Neuronal stem cell (in vitro differentiated cells): ENCODE data around the gene CAMTA1.
A peak's percentile ranks its signal among the peaks of the same experiment; 100 is the strongest.

Experiments
- DNase-seq: peaks from one replicate; pipeline ENCODE4 v3.0.0-alpha.2; 2013; ENCODE audit warnings: low spot score
- H2AFZ ChIP-seq: one replicate; pipeline ENCODE4 v1.6.1; 2013; ENCODE audit warnings: mild to moderate bottlenecking, low read length, inconsistent platforms
- H2AK5ac ChIP-seq: 2 replicates; pipeline ENCODE4 v1.6.1; 2013; ENCODE audit warnings: low read depth, mild to moderate bottlenecking, inconsistent platforms, low read length, moderate library complexity, mixed read lengths
- H2BK120ac ChIP-seq: 2 replicates; pipeline ENCODE4 v1.6.1; 2013; ENCODE audit warnings: low read depth, mild to moderate bottlenecking, inconsistent platforms, low read length, moderate library complexity, mixed read lengths
- H2BK12ac ChIP-seq: one replicate; pipeline ENCODE4 v1.6.1; 2013; ENCODE audit warnings: low read length, inconsistent platforms
- H2BK15ac ChIP-seq: 2 replicates; pipeline ENCODE4 v1.6.1; 2013; ENCODE audit warnings: mild to moderate bottlenecking, low read length, inconsistent platforms, mixed read lengths
- H2BK5ac ChIP-seq: one replicate; pipeline ENCODE4 v1.6.1; 2013; ENCODE audit warnings: inconsistent platforms, mild to moderate bottlenecking, low read length, moderate library complexity
- H3K14ac ChIP-seq: one replicate; pipeline ENCODE4 v1.6.1; 2013; ENCODE audit warnings: low read length, inconsistent platforms
- H3K18ac ChIP-seq: 2 replicates; pipeline ENCODE4 v1.6.1; 2013; ENCODE audit warnings: low read length, inconsistent platforms
- H3K23ac ChIP-seq: 2 replicates; pipeline ENCODE4 v1.6.1; 2013; ENCODE audit warnings: low read depth, mild to moderate bottlenecking, mixed read lengths, low read length, inconsistent platforms; ENCODE audit not compliant: poor library complexity
- H3K27ac ChIP-seq: replicated peaks from 3 replicates; pipeline ENCODE4 v1.5.1; 2013; ENCODE audit warnings: low read length, inconsistent platforms
- H3K27me3 ChIP-seq, 3 experiments: 2 replicates each; pipeline ENCODE4 v1.6.1; 2013; ENCODE audit warnings: low read length in 3 of 3, mild to moderate bottlenecking in 2 of 3, inconsistent platforms in 1 of 3, low read depth in 1 of 3, mixed read lengths in 1 of 3, moderate library complexity in 1 of 3; ENCODE audit not compliant: control insufficient read depth in 3 of 3, insufficient read depth in 3 of 3
- H3K36me3 ChIP-seq, 2 donors: replicated peaks in 1 of 2; 2 replicates each; pipeline ENCODE4 v1.6.1; 2013; ENCODE audit warnings: low read length in 2 of 2; ENCODE audit not compliant: control insufficient read depth in 2 of 2, insufficient read depth in 2 of 2
- H3K4ac ChIP-seq: 2 replicates; pipeline ENCODE4 v1.6.1; 2013; ENCODE audit warnings: inconsistent platforms, mild to moderate bottlenecking, low read length, moderate library complexity
- H3K4me1 ChIP-seq, 2 donors: 1 replicate in 1 of 2; 2 replicates in 1 of 2; pipeline ENCODE4 v1.6.1; 2013; ENCODE audit warnings: low read length in 2 of 2, low read depth in 1 of 2; ENCODE audit not compliant: control insufficient read depth in 2 of 2, insufficient read depth in 1 of 2
- H3K4me2 ChIP-seq: one replicate; pipeline ENCODE4 v1.6.1; 2013; ENCODE audit warnings: mild to moderate bottlenecking, low read length, inconsistent platforms; ENCODE audit not compliant: insufficient read depth, poor library complexity, severe bottlenecking
- H3K4me3 ChIP-seq, 2 donors: 2 replicates each; pipeline ENCODE4 v1.5.1; 2013; ENCODE audit warnings: low read length in 2 of 2, mild to moderate bottlenecking in 2 of 2, inconsistent platforms in 1 of 2, moderate library complexity in 1 of 2
- H3K79me1 ChIP-seq: one replicate; pipeline ENCODE4 v1.6.1; 2013; ENCODE audit warnings: low read depth, mild to moderate bottlenecking, inconsistent platforms, low read length, moderate library complexity
- H3K9ac ChIP-seq: one replicate; pipeline ENCODE4 v1.6.1; 2013; ENCODE audit warnings: mild to moderate bottlenecking, low read depth, low read length, inconsistent platforms; ENCODE audit not compliant: poor library complexity
- H3K9me3 ChIP-seq, 2 donors: replicated peaks in 1 of 2; 2 replicates each; pipeline versions ENCODE3 to v1.6.1; 2013; ENCODE audit warnings: low read length in 2 of 2, mild to moderate bottlenecking in 2 of 2, inconsistent platforms in 1 of 2, low read depth in 1 of 2, mixed read lengths in 1 of 2, moderate library complexity in 1 of 2; ENCODE audit not compliant: control insufficient read depth in 2 of 2, insufficient read depth in 1 of 2
- H4K8ac ChIP-seq: one replicate; pipeline ENCODE4 v1.6.1; 2013; ENCODE audit warnings: low read depth, mild to moderate bottlenecking, inconsistent platforms, low read length, moderate library complexity
- H4K91ac ChIP-seq: one replicate; pipeline ENCODE4 v1.6.1; 2013; ENCODE audit warnings: low read length, low read depth, mild to moderate bottlenecking, inconsistent platforms; ENCODE audit not compliant: poor library complexity
- WGBS, 2 donors: extraction: QIAGEN DNeasy Blood & Tissue Kit; methylation state at CpG; one replicate each; pipeline ENCODE4 v1.1.7; 2013; ENCODE audit warnings: missing lambda C conversion rate in 2 of 2, mixed read lengths in 1 of 2; ENCODE audit not compliant: insufficient read length in 2 of 2, insufficient replicate concordance in 1 of 2; ENCODE audit errors: extremely low coverage in 2 of 2; 5-methylcytosine and 5-hydroxymethylcytosine counted together

Gene CAMTA1

DNA sequence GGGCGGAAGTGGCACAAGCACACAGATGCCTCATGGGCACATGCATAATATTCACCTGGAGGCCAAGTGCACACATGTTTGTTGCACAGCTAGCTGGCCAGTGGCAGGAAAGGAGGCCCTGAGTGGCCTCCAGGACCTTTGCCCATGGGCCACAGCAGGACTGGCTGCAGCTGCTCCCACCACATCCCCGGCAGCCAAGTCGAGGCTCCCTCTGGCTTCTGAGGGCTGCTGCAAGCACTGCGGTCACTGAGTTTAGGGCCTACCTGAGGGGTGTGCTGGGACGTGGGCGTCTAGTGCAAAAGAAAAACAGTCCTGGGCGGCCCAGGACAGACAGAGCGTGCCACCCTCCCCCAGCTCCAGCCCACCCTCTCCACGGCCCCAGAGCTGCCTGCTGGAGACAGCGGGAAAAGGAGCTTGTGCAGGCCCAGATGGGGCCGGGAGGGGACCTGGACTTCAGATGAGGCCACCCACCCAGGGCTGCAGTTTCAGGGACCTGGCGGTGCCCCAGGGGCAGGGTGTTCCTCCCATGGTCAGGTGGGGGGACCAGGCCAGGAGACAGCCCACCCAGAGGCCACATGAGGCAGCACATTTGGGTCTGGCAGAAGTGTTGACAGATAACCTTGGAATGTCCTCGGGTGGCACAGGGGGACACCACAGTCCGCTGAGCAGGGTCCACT, 720.0 kb downstream of the CAMTA1 start:
- Histone ChIP-seq H2BK12ac (no peak overlapping the region), H3K9ac (no peak overlapping the region), H2AFZ (no peak overlapping the region), H3K4me3 (no peak overlapping the region), H3K27me3 (peaks cover 0 to 10% (median 2%) of the 10 kb centered on the region in 3 experiments), H2BK15ac (no peak overlapping the region), H3K14ac (peak overlapping the region; percentile 86), H3K4ac (no peak overlapping the region), H3K4me2 (no peak overlapping the region), H4K91ac (no peak overlapping the region), H2BK5ac (no peak overlapping the region), H3K9me3 (no peaks in the 10 kb centered on the region), H3K23ac (peak overlapping the region; percentile 36), H3K18ac (peak overlapping the region; percentile 79), H2AK5ac (peak overlapping the region; percentile 42), H3K79me1 (no peaks in the 10 kb centered on the region), H2BK120ac (no peak overlapping the region), H4K8ac (no peak overlapping the region), H3K4me1 (peaks cover 0 to 19% of the 10 kb centered on the region in 2 donors), H3K36me3 (no peaks in the 10 kb centered on the region), H3K27ac (no peak overlapping the region)
- DNase-seq = no peak
- WGBS, 2 donors = no CpG with 5 or more reads among the region's 14 CpGs

DNA sequence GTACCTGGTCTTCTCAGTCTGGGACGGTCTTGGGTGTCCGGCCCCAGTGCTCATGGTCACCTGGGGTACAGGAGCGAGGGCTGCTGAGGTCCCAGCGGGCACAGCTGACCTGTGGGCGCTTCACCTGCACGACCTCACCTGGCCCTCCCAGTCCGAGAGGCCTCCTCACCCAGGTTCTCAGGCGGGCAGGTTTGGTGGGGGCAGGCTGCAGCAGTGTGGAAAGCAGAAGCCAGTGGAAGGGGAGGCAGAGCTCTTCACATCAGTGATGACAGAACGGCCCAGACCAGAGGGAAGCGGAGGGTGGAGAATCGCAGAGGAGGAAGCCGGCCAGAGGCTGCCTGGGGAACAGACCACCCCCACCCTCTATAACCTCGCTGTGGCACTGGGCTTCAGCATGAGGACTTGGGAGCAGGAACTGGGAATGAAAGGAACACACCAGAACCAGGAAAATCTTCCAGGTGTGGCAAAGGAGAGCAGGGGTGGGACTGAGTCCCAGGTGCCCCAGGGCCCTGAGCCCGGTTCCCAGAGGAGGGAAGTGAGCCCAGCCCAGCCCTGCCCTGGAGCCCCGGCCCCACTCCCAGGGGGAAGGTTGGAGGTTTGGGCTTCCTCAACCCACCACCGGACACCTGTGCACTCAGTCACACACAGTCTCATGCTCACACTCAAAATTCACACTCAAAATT, 720.7 kb downstream of the CAMTA1 start:
- H3K4me2 ChIP-seq = no peak overlapping the region
- no peak overlapping the region for H3K27ac ChIP-seq
- H3K36me3 ChIP-seq = no peaks in the 10 kb centered on the region
- H2BK12ac ChIP-seq = no peak overlapping the region
- peak overlapping the region; percentile 42 for H2AK5ac ChIP-seq
- no peak overlapping the region for H3K9ac ChIP-seq
- H2AFZ ChIP-seq = no peak overlapping the region
- no peak overlapping the region for H2BK15ac ChIP-seq
- H3K4me1 ChIP-seq = peaks cover 0 to 12% of the 10 kb centered on the region in 2 donors
- H3K18ac ChIP-seq = peak overlapping the region; percentile 79
- WGBS, 2 donors = no CpG with 5 or more reads among the region's 16 CpGs
- H3K4me3 ChIP-seq = no peak overlapping the region
- DNase-seq = no peak
- no peaks in the 10 kb centered on the region for H3K79me1 ChIP-seq
- peak overlapping the region; percentile 40 for H3K14ac ChIP-seq
- H2BK120ac ChIP-seq = no peak overlapping the region
- peaks cover 0 to 11% (median 2%) of the 10 kb centered on the region in 3 experiments for H3K27me3 ChIP-seq
- no peak overlapping the region for H4K8ac ChIP-seq
- no peak overlapping the region for H3K4ac ChIP-seq
- H4K91ac ChIP-seq = no peak overlapping the region
- no peak overlapping the region for H2BK5ac ChIP-seq
- peak overlapping the region; percentile 36 for H3K23ac ChIP-seq
- no peaks in the 10 kb centered on the region for H3K9me3 ChIP-seq

DNA sequence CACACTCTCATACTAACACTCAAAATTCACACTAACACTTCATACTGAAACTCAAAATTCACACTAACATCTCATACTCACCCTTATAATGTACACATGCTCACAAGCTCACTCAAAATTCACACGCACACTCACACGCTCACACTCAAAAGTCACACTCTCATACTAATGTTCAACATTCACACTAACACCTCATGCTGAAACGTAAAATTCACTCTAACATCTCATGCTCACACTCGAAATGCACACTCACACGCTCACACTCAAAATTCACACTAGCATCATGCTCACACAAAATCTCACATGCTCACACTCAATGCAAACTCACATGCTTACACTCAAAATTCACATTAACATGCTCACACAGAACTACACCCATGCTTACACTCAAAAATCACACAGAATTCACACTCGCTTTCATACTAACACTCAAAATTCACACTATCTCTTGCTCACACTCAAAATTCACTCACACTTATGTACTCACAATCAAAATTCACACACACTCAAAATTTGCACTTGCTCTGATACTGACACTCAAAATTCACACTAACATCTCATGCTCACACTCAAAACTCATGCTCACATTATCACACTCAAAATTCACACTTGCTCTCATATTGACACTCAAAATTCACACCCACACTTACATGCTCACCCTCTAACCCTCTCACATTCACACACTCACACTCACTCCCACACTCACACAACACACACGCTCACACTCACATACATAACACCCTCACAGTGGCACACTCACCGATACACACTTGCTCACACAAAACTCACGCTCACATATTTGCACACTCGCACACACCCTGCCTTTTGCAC, 721.4 kb downstream of the CAMTA1 start:
- no peak overlapping the region for H2BK12ac ChIP-seq
- H3K4me1 ChIP-seq = peaks cover 0 to 8% of the 10 kb centered on the region in 2 donors
- no peak overlapping the region for H3K4me2 ChIP-seq
- H3K9me3 ChIP-seq = no peaks in the 10 kb centered on the region
- no peaks in the 10 kb centered on the region for H3K79me1 ChIP-seq
- peak overlapping the region in 1 of 2 donors; percentile 17 for H3K4me3 ChIP-seq
- H2AFZ ChIP-seq = no peak overlapping the region
- H3K9ac ChIP-seq = no peak overlapping the region
- H3K27me3 ChIP-seq = peaks cover 0 to 15% (median 2%) of the 10 kb centered on the region in 3 experiments
- no peak overlapping the region for H3K23ac ChIP-seq
- H2BK120ac ChIP-seq = no peak overlapping the region
- H2AK5ac ChIP-seq = no peak overlapping the region
- peak overlapping the region; percentile 36 for H3K18ac ChIP-seq
- H3K27ac ChIP-seq = no peak overlapping the region
- H4K8ac ChIP-seq = no peak overlapping the region
- peak overlapping the region; percentile 41 for H3K14ac ChIP-seq
- no peak overlapping the region for H2BK5ac ChIP-seq
- 100% methylated on average over 4 to 9 of the region's 10 CpGs for WGBS, 2 donors
- no peak for DNase-seq
- H3K36me3 ChIP-seq = no peaks in the 10 kb centered on the region
- H3K4ac ChIP-seq = no peak overlapping the region
- no peak overlapping the region for H2BK15ac ChIP-seq
- H4K91ac ChIP-seq = no peak overlapping the region
